Measurements from ENCODE around the gene MEP1A.

GRCh38 chr6:46799657-46800056, 6.5 kb downstream of the MEP1A start:
- TF ChIP-seq CTCF (IDR thresholded peaks at IDR 0.05; ENCODE audit: insufficient read depth, low read length, poor library complexity, severe bottlenecking) (no peak), EZH2phosphoT487 (conservative IDR thresholded peaks at IDR 0.05; ENCODE audit: low read length) (no peak)
